NCI-H1417 (cell line): ENCODE data around the gene USP4.
"Not testable (repeated sequence)": the region's sequence is repeated elsewhere in the genome, so short reads cannot be mapped to it uniquely, and the experiment has no call there.

Experiments
- DNase-seq, 3 experiments: peaks; one replicate each; lab custom pipeline; 2025; lab: John Stamatoyannopoulos, UW

Gene USP4

DNA sequence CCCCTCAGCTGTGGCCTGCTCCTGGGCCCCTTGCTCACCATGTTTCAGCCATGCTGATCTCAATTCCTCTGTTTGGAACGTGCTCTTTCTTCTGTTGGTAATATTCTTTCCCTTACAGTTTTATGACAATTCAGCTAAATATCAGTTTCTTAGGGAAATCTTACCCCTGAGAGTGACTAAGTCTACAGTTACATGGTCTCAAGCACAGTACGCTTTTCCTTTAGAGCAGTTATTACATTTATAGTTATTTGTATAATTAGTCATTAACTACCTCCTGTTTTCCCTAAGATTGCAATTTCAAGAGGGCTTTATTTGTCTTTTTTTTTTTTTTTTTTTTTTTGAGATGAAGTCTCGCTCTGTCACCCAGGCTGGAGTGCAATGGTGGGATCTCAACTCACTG lies 86.3 kb downstream of the USP4 start:
- no peak for DNase-seq

GRCh38 chr3:49248840-49249227 lies 91.0 kb downstream of the USP4 start:
- DNase-seq: no peak

GRCh38 chr3:49244581-49245205 lies 95.2 kb downstream of the USP4 start:
- DNase-seq: peak in 1 of 3 experiments; percentile 20

GRCh38 chr3:49240091-49240490 lies 99.8 kb downstream of the USP4 start:
- not testable (repeated sequence) for DNase-seq

DNA sequence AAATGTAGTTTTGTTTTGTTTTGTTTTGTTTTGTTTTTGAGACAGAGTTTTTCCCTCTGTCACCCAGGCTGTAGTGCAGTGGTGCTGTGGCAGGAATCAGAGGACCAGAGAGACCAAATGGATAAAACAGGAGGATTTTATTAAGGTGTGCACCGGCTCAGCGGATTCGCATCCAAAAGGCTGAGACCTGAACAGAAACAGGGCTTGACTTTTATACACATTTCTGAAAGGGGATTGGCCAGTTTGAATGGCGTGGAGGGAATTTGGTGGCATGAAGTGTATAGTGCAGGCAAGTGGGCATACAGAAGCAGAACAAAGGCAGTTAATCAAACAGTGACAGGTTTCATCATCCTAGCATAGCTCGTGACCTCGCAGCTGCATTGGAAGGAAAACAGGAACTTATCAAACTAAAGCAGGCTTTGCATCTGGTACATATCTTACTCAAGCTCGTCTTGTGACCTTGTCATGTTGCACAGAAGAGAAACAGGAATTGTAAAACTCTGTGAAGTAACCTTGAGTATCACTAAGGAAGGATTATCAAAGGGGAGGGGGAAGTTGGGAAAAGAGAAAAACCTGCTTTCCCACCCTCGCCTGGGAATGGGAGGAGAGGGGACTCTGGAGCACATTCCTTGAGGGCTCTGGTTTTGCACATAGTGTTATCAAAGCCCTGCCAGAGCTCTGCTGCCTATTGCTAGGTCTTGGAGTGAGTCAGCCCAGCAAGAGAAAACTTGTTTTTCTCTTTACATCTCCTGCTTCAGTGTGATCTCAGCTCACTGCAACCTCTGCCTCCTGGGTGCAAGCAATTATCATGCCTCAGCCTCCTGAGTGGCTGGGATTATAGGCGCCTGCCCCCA lies 101.4 kb downstream of the USP4 start:
- DNase-seq: no peak

- no peak for DNase-seq
Measured at GRCh38 chr3:49237344-49237743, 102.5 kb downstream of the USP4 start.

GRCh38 chr3:49236226-49236625 lies 103.6 kb downstream of the USP4 start:
- DNase-seq: no peak

DNA sequence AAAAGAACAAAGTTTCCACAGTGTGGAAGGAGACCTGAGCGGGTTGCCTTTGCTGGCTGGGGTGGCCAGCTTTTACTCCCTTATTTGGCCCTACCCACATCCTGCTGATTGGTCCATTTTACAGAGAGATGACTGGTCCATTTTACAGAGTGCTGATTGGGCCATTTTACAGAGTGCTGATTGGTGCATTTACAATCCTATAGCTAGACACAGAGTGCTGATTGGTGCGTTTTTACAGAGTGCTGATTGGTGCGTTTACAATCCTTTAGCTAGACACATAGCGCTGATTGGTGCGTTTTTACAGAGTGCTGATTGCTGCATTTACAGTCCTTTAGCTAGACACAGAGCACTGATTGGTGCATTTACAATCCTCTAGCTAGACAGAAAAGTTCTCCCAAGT lies 111.0 kb downstream of the USP4 start:
- not testable (repeated sequence) for DNase-seq
